ENCODE data around the gene PCMT1. TPM values are rescaled to one million over a fixed set of nuclear protein-coding genes. Genes with fewer than 3 reads are reported as not detected.

Gene PCMT1
- total and polyA plus RNA-seq, 2 of the 4 experiments (the other 2 are of a cell fraction): 101 to 109 TPM

DNA sequence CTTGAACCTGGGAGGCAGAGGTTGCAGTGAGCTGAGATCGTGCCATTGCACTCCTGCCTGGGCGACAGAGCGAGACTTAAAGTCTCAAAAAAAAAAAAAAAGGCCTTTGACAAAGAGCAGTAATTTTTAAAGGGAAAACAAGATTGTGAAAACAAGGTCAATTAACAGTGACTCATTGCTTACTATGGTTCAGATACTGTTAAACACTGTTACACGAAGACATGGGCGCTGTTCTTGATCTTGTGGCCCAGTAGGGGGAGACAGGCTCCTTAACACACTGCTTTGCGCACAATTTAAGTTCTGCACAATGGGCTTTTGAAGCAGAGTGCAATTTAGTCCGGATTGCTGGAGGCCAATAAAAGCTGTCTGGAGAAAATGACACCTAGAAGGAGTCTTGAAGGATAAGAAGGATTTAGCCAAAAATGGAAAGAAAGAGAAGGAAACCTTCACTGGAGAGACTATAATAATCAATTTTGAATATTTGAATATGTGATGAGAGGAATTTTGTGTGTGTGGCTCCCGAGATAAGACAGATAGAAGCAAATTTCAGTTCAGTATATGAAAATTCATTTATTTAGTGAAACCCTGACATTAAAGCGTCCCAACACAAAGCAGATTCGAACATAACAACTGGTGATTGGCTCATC lies 25.6 kb upstream of the PCMT1 start:
- Histone ChIP-seq H3K23ac (ENCODE audit: low read depth, low read length) (no peak overlapping the region), H3K27ac (ENCODE audit: insufficient read depth, low read length) (no peak overlapping the region), H3K4me3 (ENCODE audit: insufficient read depth, low read depth, low read length) (no peak overlapping the region), H2AK9ac (replicated peaks; ENCODE audit: low read depth, low read length, poor library complexity) (no peak overlapping the region), H2BK15ac (ENCODE audit: low read depth, low read length) (no peak overlapping the region), H2AK5ac (ENCODE audit: low read depth, low read length) (no peak overlapping the region), H2BK120ac (ENCODE audit: low read depth, low read length) (no peak overlapping the region), H4K5ac (ENCODE audit: low read depth, low read length) (no peak overlapping the region), H3K14ac (replicated peaks; ENCODE audit: low read depth, low read length) (no peak overlapping the region), H4K20me1 (ENCODE audit: insufficient read depth, low read length) (no peaks in the 10 kb centered on the region), H2BK5ac (ENCODE audit: low read depth, low read length, poor library complexity, severe bottlenecking) (no peak overlapping the region), H3K18ac (ENCODE audit: low read depth, low read length) (no peak overlapping the region), H3K79me1 (ENCODE audit: low read depth in 1 of 2, low read length in 2 of 2) (no peaks in the 10 kb centered on the region), H3K9ac (ENCODE audit: low read depth, low read length) (no peak overlapping the region), H3K4ac (ENCODE audit: low read depth, low read length) (no peak overlapping the region), H4K8ac (ENCODE audit: low read depth in 2 of 2, low read length in 2 of 2) (no peak overlapping the region), H3K9me3 (ENCODE audit: control insufficient read depth, insufficient read depth, low read length) (no peaks in the 10 kb centered on the region), H2AFZ (replicated peaks; ENCODE audit: low read length, poor library complexity) (no peak overlapping the region), H3K4me2 (ENCODE audit: low read depth, low read length) (no peak overlapping the region), H2BK20ac (ENCODE audit: low read depth, low read length) (no peak overlapping the region), H3K56ac (ENCODE audit: extremely low read depth, insufficient read depth, low read length) (no peak overlapping the region), H3K4me1 (ENCODE audit: control insufficient read depth, insufficient read depth, low read length) (no peaks in the 10 kb centered on the region), H3K9me1 (ENCODE audit: insufficient read depth, low read length) (no peaks in the 10 kb centered on the region), H4K91ac (ENCODE audit: insufficient read depth, low read depth, low read length) (no peak overlapping the region), H3K27me3 (ENCODE audit: control insufficient read depth, insufficient read depth, low read length) (no peaks in the 10 kb centered on the region), H3K36me3 (ENCODE audit: control insufficient read depth, insufficient read depth, low read length) (peaks cover 4% of the 10 kb centered on the region; the same call in 1 of the 2 replicates)
- ChIA-PET CTCF (interaction anchor here (0.6 kb wide), 2 partner anchors 29 to 897 kb away, joined by 3 to 6 read pairs; no protein-coding TSS in a partner anchor), POLR2A (ENCODE audit: unreplicated experiment) (no interaction called here)
- DNase-seq (peak; percentile 79), ATAC-seq (ENCODE audit: low read depth) (peak; percentile 98)
- in situ Hi-C loops (cut with MboI; ENCODE audit: low sequenced_read_pairs): loop anchor here (10.0 kb wide), 1 partner anchor 201 kb away; the partner anchor contains the start of gene RAET1G
- BruUV-seq (replicated peaks): no TSS peak
- intact Hi-C loops (cut with micrococcal nuclease): loop anchor here (1.0 to 10.0 kb wide), 3 partner anchors 199 to 291 kb away; partner anchors contain the start of gene RAET1G
- 89% methylated on average over 3 of the region's 10 CpGs; no CpG with 5 or more reads in 1 of the 2 experiments for WGBS, 2 experiments (ENCODE audit: extremely low coverage in 2 of 2, insufficient read length in 1 of 2)
- dilution Hi-C loops (cut with HindIII; ENCODE audit: low sequenced_read_pairs, unreplicated experiment): no loop called here
- TF ChIP-seq BHLHE40 (IDR thresholded peaks at IDR 0.05; ENCODE audit: low read depth, low read length) (no peak), RFX5 (IDR thresholded peaks at IDR 0.05; ENCODE audit: low read depth, low read length) (no peak), FOS (IDR thresholded peaks at IDR 0.05; ENCODE audit: low read depth, low read length) (peak; percentile 34; the same call in 1 of the 2 replicates), RCOR1 (IDR thresholded peaks at IDR 0.05; ENCODE audit: insufficient replicate concordance, low read length) (no peak), MXI1 (IDR thresholded peaks at IDR 0.05; ENCODE audit: borderline replicate concordance, low read depth, low read length) (no peak), SMC3 (IDR thresholded peaks at IDR 0.05; ENCODE audit: low read depth, low read length) (peak; percentile 55), RAD21 (IDR thresholded peaks at IDR 0.05; ENCODE audit: low read length) (peak; percentile 69), POLR2A (IDR thresholded peaks at IDR 0.05; ENCODE audit: low read depth, low read length) (no peak), CEBPB (IDR thresholded peaks at IDR 0.05; ENCODE audit: low read depth, low read length) (no peak; the same call in 1 of the 2 replicates), MAZ (IDR thresholded peaks at IDR 0.05; ENCODE audit: borderline replicate concordance, low read depth, low read length) (no peak), CHD1 (IDR thresholded peaks at IDR 0.05; ENCODE audit: low read depth, low read length) (no peak), MAFK (IDR thresholded peaks at IDR 0.05; ENCODE audit: low read depth, low read length) (no peak)
- TF ChIP-seq, protein P1, sequence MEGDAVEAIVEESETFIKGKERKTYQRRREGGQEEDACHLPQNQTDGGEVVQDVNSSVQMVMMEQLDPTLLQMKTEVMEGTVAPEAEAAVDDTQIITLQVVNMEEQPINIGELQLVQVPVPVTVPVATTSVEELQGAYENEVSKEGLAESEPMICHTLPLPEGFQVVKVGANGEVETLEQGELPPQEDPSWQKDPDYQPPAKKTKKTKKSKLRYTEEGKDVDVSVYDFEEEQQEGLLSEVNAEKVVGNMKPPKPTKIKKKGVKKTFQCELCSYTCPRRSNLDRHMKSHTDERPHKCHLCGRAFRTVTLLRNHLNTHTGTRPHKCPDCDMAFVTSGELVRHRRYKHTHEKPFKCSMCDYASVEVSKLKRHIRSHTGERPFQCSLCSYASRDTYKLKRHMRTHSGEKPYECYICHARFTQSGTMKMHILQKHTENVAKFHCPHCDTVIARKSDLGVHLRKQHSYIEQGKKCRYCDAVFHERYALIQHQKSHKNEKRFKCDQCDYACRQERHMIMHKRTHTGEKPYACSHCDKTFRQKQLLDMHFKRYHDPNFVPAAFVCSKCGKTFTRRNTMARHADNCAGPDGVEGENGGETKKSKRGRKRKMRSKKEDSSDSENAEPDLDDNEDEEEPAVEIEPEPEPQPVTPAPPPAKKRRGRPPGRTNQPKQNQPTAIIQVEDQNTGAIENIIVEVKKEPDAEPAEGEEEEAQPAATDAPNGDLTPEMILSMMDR (conservative IDR thresholded peaks at IDR 0.05; ENCODE audit: low read depth, low read length): peak; percentile 70
- TF ChIP-seq, protein P2, sequence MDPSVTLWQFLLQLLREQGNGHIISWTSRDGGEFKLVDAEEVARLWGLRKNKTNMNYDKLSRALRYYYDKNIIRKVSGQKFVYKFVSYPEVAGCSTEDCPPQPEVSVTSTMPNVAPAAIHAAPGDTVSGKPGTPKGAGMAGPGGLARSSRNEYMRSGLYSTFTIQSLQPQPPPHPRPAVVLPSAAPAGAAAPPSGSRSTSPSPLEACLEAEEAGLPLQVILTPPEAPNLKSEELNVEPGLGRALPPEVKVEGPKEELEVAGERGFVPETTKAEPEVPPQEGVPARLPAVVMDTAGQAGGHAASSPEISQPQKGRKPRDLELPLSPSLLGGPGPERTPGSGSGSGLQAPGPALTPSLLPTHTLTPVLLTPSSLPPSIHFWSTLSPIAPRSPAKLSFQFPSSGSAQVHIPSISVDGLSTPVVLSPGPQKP (IDR thresholded peaks at IDR 0.05; ENCODE audit: borderline replicate concordance, low read depth, low read length): no peak
- TF ChIP-seq, protein P3, sequence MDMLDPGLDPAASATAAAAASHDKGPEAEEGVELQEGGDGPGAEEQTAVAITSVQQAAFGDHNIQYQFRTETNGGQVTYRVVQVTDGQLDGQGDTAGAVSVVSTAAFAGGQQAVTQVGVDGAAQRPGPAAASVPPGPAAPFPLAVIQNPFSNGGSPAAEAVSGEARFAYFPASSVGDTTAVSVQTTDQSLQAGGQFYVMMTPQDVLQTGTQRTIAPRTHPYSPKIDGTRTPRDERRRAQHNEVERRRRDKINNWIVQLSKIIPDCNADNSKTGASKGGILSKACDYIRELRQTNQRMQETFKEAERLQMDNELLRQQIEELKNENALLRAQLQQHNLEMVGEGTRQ (IDR thresholded peaks at IDR 0.05; ENCODE audit: low read depth, low read length): no peak
